A673 (cell line): ENCODE results near the gene KRTAP19-7.

Experiments
- EZH2 ChIP-seq: fragments of 200-600 bp; sonication (generic); IDR thresholded peaks from 2 replicates; pipeline ENCODE4 v1.6.1; 2017; ENCODE audit warnings: borderline replicate concordance, low read depth, mild to moderate bottlenecking, mixed read lengths, antibody characterized with exemption, low read length; ENCODE audit not compliant: poor library complexity, severe bottlenecking
- TF ChIP-seq, protein P1 (sequence below): fragments of 300-800, 200-600 bp; sonication (generic); conservative IDR thresholded peaks from 2 replicates; pipeline ENCODE4 v1.5.1; 2017; ENCODE audit warnings: low read depth, mild to moderate bottlenecking, antibody characterized with exemption, low read length, moderate library complexity, mixed read lengths

DNA sequence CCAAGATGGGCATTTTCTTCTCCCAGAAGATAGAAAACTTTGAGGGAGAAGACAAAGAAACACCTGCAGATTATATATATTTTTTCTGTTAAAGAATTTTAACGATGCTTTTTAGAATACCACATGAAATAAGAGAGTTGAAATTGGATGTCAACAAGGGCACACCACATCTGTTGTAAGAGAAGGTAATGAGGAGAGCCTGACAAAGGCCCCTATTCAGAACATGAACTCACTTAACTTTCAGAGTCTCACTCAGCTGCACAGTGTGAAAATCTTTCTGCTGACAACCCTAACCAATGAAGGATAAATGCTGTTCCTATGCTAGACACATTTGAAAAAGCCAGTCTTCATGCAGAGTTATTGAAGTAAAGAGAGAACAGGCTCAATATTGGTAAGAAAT, 21.8 kb upstream of the KRTAP19-7 start:
- TF ChIP-seq, protein P1, sequence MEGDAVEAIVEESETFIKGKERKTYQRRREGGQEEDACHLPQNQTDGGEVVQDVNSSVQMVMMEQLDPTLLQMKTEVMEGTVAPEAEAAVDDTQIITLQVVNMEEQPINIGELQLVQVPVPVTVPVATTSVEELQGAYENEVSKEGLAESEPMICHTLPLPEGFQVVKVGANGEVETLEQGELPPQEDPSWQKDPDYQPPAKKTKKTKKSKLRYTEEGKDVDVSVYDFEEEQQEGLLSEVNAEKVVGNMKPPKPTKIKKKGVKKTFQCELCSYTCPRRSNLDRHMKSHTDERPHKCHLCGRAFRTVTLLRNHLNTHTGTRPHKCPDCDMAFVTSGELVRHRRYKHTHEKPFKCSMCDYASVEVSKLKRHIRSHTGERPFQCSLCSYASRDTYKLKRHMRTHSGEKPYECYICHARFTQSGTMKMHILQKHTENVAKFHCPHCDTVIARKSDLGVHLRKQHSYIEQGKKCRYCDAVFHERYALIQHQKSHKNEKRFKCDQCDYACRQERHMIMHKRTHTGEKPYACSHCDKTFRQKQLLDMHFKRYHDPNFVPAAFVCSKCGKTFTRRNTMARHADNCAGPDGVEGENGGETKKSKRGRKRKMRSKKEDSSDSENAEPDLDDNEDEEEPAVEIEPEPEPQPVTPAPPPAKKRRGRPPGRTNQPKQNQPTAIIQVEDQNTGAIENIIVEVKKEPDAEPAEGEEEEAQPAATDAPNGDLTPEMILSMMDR: no peak
- TF ChIP-seq EZH2: no peak
